GM12875 (cell line): ENCODE data around the gene KIAA0232.

Source experiments
- H3K4me3 ChIP-seq: one replicate; pipeline ENCODE4 v1.5.1; 2011; ENCODE audit warnings: low read depth, low read length, control low read depth
- TF ChIP-seq, protein P1 (sequence below): IDR thresholded peaks from 2 replicates; pipeline ENCODE4 v1.5.1; 2011; ENCODE audit warnings: low read depth, mild to moderate bottlenecking, control low read depth, inconsistent platforms, low read length, moderate library complexity, borderline replicate concordance; ENCODE audit not compliant: insufficient read depth

The KIAA0232 gene

DNA sequence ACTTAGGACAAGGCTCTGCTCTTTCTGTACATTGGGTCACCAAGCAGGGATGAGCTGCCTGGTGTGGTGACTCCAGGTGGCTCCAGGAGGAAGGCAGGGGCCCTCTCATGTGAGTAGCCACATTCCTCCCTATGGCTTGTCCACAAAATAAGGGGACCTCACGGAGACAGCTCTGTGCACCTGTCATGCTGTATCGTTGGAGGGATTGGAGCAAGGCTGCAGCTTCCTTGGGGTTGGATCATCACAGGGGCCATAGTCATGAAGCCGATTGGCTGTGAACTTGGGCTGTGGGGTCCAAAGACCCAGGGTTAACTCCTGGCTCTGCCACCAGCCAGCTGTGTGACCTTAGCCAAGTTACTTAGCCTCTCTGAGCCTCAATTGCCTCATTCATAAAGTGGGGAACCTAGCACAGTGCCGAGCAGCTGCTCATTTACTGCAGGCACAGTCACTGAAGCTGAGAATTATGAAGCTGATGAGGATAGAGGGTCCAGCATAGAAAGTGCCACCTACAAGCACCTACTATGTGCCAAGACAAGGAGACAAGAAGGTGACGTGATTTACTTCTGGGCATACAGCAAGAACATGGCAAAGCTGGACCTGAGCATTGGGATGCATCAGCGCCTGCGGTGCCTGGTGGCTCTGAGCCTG lies 11.8 kb upstream of the KIAA0232 start:
- no peak overlapping the region for H3K4me3 ChIP-seq
- TF ChIP-seq, protein P1, sequence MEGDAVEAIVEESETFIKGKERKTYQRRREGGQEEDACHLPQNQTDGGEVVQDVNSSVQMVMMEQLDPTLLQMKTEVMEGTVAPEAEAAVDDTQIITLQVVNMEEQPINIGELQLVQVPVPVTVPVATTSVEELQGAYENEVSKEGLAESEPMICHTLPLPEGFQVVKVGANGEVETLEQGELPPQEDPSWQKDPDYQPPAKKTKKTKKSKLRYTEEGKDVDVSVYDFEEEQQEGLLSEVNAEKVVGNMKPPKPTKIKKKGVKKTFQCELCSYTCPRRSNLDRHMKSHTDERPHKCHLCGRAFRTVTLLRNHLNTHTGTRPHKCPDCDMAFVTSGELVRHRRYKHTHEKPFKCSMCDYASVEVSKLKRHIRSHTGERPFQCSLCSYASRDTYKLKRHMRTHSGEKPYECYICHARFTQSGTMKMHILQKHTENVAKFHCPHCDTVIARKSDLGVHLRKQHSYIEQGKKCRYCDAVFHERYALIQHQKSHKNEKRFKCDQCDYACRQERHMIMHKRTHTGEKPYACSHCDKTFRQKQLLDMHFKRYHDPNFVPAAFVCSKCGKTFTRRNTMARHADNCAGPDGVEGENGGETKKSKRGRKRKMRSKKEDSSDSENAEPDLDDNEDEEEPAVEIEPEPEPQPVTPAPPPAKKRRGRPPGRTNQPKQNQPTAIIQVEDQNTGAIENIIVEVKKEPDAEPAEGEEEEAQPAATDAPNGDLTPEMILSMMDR, result no peak

DNA sequence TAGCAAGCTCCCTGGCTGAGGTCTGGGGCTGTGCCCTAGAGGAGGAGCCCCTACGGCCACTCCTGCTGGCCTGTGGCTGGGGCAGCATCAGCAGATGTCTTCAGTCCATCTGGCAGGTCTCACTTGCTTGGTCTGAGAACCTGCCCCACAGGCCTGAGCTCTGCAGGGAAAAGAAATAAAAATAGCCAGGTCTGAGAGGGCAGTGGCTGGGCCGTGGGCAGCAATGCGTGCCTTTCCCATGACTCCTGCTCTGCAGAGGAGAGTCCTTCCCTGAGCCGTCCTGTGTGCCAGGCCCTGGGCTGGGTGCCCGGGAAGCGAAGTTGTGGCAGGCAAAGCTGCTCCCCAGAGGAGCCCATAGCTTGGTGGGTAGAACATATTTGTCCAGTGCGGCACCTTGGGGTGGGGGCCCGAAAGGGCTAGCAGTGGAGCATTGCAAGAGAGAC lies 11.3 kb upstream of the KIAA0232 start:
- TF ChIP-seq, protein P1, result no peak
- no peak overlapping the region for H3K4me3 ChIP-seq

DNA sequence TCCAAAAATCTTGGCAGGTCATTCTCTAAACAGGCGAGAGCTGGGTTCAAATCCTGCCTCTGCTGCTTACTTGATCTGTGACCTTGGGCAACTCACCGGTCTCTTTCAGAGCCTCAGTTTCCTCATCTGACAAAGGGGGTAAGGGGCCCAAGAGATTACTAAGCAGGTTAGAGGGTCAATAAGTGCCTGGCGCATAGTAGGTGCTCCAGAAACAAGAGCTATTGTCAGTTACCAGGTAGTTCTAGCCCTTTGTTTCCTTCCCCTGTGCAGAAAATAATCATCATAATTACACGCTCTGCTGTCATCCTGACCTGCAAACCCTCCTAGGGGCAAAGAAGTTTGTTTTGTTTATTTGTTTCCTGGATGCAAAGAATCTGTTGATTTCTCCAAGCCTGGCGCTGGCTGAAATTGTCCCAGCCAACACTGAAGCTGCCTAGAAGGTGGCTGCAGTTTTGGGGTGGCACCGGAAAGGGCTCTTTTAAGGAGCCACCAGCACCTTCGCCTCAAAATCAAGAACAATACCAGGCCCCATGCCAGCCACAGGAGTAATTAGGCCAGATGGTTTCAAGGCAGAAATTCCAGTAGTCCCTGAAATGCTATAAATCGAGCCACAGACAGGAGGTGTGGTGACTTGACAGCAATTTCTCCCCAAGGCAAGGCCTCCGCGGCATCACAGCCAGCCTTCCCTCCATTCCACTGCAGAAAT lies 10.2 kb upstream of the KIAA0232 start:
- no peak overlapping the region for H3K4me3 ChIP-seq
- TF ChIP-seq, protein P1, result no peak

DNA sequence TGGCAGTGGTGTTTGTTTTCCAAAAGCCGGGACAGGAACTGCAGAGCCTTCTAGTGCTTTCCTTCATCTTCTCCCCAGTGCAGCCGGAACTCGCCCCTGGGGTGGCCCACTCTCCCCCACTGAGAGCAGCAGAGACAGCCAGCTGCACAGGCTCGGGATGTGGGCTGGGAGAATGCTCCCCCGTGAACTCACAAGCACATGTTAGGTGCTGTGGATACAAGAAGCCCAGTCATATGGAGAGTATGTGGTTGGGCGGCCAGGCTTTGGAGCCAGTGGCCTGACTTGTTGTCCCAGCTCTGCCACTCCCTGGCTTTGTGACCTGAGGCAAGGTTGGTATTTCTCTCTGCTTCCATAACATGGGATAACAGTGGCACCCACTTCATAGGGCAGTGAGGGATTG lies 9.4 kb upstream of the KIAA0232 start:
- TF ChIP-seq, protein P1, result no peak
- no peak overlapping the region for H3K4me3 ChIP-seq

DNA sequence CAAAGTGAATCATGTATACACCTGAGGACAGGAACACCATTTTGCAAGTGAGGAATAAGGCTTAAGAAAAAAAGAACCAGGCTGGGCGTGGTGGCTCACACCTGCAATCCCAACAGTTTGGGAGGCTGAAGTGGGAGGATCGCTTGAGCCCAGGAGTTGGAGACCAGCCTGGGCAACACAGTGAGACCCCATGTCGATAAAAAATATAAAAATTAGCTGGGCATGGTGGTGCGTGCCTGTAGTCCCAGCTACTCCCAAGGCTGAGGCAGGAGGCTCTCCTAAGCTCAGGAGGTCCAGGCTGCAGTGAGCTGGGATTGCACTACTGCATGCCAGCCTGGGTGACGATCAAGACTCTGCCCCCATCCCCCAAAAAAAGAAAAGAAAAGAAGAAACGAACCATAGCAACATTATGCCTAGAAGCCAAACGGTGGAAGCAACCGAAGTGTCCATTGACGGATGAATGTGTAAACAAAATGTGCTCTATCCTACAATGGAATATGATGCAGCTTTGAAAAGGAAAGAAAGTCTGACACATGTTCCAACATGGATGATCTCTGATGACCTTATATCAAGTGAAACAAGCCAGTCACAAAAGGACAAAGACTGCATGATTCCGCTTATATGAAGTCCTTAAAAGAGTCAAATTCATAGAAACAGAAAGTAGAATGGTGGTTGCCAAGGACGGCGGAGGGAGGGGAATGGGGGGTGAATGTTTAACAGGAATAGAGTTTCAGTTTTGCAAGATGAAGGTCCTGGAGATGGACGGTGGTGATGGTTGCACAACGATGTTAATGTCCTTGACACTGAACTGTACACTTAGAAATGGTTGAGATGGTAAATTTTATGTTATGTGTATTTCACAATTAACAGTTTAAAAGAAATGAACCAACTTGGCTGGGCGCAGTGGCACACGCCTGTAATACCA lies 8.6 kb upstream of the KIAA0232 start:
- TF ChIP-seq, protein P1, result no peak
- no peak overlapping the region for H3K4me3 ChIP-seq

DNA sequence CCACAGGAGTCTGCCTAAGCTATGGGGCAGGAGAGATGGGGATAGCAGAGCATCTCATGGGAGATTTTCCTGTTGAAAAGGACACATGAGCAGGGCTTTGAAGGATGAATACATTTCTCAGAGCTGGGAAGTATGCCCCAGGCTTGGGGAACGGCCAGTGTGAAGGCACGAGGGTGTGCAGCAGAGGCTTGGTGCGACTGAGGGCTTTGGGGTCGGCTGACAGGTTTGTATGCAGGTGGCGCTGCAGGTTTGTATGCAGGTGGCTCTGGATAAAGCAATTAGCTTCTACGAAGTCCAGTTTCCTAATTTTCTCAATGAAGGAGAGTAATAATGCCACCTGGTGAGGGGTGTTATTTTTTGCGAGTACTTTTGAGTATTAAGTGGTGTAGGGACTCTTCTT lies 6.8 kb upstream of the KIAA0232 start:
- no peak overlapping the region for H3K4me3 ChIP-seq
- TF ChIP-seq, protein P1, result no peak
